Osteoblast (primary cell): ENCODE results near the gene CITED4. TPM values are rescaled to one million over a fixed set of nuclear protein-coding genes. Genes with fewer than 3 reads are reported as not detected.

Experiments
- DNase-seq: peaks from one replicate; pipeline ENCODE4 v3.0.0; 2011; ENCODE audit warnings: low spot score, mixed read lengths; ENCODE audit not compliant: insufficient read length; ENCODE audit errors: missing footprints
- H2AFZ ChIP-seq: 2 replicates; pipeline ENCODE4 v1.6.0; 2011; ENCODE audit warnings: mild to moderate bottlenecking, low read length
- H3K27ac ChIP-seq: 2 replicates; pipeline ENCODE4 v1.5.1; 2011; ENCODE audit warnings: mild to moderate bottlenecking, low read depth, low read length, moderate library complexity
- H3K27me3 ChIP-seq: 2 replicates; pipeline ENCODE4 v1.6.0; 2012; ENCODE audit warnings: mild to moderate bottlenecking, control low read depth, inconsistent platforms, low read length, moderate library complexity; ENCODE audit not compliant: insufficient read depth
- H3K36me3 ChIP-seq: 2 replicates; pipeline ENCODE4 v1.5.1; 2011; ENCODE audit warnings: mild to moderate bottlenecking, low read length, control low read depth, moderate library complexity; ENCODE audit not compliant: insufficient read depth
- H3K4me1 ChIP-seq: 2 replicates; pipeline ENCODE4 v1.5.1; 2011; ENCODE audit warnings: mild to moderate bottlenecking, low read length, control low read depth, moderate library complexity; ENCODE audit not compliant: insufficient read depth
- H3K4me2 ChIP-seq: 2 replicates; pipeline ENCODE4 v1.6.0; 2011; ENCODE audit warnings: mild to moderate bottlenecking, low read length; ENCODE audit not compliant: insufficient read depth
- H3K4me3 ChIP-seq: fragments of 200-600 bp; sonication (generic); 3 replicates; pipeline ENCODE4 v1.5.1; 2012; ENCODE audit warnings: mild to moderate bottlenecking, low read length, inconsistent platforms; ENCODE audit not compliant: insufficient read depth
- H3K79me2 ChIP-seq: 2 replicates; pipeline ENCODE4 v1.6.0; 2012; ENCODE audit warnings: mild to moderate bottlenecking, low read length, control low read depth, inconsistent platforms; ENCODE audit not compliant: insufficient read depth
- H3K9me3 ChIP-seq: 2 replicates; pipeline ENCODE4 v1.5.1; 2011; ENCODE audit warnings: low read depth, low read length, control low read depth
- H4K20me1 ChIP-seq: 2 replicates; pipeline ENCODE4 v1.6.0; 2012; ENCODE audit warnings: mild to moderate bottlenecking, low read length, control low read depth; ENCODE audit not compliant: insufficient read depth
- total RNA-seq: library from RNA; depleted of rRNA; stranded (reverse); fragments of >200 nt; gene quantifications from 2 replicates; pipeline ENCODE4 v1.2.3, GENCODE V29; 2012
- TF ChIP-seq, protein P1 (sequence below): IDR thresholded peaks from 2 replicates; pipeline ENCODE4 v1.5.1; 2011; ENCODE audit warnings: mild to moderate bottlenecking, low read depth, low read length, moderate library complexity; ENCODE audit errors: extremely low read depth

The CITED4 gene
- total RNA-seq, 1 donor: 3.3 TPM

DNA sequence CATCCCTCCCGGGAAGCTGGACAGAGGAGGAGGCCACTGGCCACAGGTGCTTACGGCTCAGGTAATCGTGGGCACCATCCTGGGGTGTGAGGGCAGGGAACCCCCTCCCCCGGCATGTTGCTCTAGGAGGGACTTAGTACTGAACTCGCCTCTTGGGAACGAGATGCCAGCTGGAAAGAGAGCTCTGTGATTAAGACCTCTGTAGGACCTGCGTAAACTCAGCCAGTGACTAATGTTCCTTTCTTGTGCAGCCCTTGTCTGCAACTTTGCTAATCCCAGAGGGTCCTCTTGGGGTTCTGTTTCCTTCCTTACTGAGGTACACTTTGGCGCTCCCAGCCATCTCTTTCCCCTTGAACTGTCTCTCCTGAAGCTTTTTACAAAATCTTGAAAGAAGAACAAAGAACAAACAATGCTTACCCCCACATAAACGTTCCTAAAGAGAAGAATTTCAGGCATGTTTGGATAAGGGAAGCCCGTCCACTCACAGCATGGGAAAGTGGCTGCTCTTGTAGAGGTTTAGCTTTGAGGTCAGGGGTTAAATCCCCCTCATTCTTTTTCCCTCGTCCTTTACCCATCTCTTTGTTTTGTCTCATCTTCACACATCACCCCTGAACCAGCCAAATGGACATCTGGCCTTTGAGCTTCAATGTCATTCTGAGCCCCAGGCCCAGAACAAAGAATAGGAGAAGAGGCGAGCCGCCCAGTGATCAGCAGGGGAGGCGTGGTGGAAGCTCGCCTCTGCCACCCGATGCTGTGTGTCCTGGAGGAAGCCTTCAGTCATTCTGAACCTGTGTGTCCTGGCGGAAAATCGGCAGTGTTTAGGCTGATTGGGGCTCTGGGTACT is 37.4 kb downstream of the CITED4 start:
- Histone ChIP-seq H2AFZ (no peak overlapping the region), H3K27me3 (no peaks in the 10 kb centered on the region), H4K20me1 (no peaks in the 10 kb centered on the region), H3K27ac (peak overlapping the region; percentile 54), H3K4me3 (peak overlapping the region; percentile 1), H3K36me3 (no peaks in the 10 kb centered on the region), H3K4me2 (peak overlapping the region; percentile 55), H3K9me3 (no peaks in the 10 kb centered on the region), H3K4me1 (peaks cover 10% of the 10 kb centered on the region), H3K79me2 (no peaks in the 10 kb centered on the region)
- DNase-seq: peak; percentile 97
- TF ChIP-seq, protein P1, sequence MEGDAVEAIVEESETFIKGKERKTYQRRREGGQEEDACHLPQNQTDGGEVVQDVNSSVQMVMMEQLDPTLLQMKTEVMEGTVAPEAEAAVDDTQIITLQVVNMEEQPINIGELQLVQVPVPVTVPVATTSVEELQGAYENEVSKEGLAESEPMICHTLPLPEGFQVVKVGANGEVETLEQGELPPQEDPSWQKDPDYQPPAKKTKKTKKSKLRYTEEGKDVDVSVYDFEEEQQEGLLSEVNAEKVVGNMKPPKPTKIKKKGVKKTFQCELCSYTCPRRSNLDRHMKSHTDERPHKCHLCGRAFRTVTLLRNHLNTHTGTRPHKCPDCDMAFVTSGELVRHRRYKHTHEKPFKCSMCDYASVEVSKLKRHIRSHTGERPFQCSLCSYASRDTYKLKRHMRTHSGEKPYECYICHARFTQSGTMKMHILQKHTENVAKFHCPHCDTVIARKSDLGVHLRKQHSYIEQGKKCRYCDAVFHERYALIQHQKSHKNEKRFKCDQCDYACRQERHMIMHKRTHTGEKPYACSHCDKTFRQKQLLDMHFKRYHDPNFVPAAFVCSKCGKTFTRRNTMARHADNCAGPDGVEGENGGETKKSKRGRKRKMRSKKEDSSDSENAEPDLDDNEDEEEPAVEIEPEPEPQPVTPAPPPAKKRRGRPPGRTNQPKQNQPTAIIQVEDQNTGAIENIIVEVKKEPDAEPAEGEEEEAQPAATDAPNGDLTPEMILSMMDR: no peak

DNA sequence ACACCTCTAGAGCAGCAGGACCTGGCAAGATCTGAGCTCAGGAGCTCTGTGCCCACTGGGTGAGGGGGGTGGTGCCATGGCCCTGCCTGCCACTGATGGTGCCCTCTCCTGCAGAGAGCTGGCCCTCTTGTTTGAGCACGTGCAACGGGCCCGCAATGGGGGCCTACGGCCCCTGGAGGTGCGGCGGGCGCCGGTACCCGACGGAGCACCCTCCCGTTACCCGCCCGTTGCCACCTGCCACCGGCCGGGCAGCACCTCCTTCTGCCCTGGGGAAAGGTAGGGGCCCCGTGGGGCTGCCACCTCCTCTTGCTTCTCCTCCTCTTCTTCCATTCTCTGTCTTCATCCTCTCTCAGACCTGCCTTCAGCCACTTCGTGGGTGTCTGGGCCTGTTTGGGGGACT is 38.2 kb downstream of the CITED4 start:
- Histone ChIP-seq H3K4me2 (no peak overlapping the region), H3K4me1 (peaks cover 10% of the 10 kb centered on the region)

DNA sequence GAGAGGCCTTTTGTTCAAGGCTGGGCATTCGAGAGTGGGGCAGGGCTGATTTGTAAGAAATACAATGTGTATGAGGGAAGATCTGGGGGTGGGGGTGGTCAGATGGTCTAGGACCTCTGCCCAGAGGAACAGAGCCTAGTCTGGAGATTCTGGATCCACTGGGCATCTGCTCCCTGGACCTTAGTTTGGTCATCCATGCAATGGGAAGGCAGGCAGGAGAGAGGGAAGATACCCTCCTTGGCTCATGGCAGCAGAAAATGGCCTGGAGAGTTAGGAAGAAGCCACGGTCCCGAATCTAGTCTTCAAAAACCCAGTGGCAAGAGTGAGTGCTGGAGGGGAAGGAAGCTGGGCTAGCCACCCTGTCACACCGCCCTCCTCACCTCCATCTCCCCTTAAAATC is 38.8 kb downstream of the CITED4 start:
- peak; percentile 66 for DNase-seq
- H3K9me3 ChIP-seq: no peaks in the 10 kb centered on the region
- H3K79me2 ChIP-seq: no peaks in the 10 kb centered on the region
- H3K4me1 ChIP-seq: peaks cover 10% of the 10 kb centered on the region
- H3K4me2 ChIP-seq: no peak overlapping the region
- no peaks in the 10 kb centered on the region for H3K36me3 ChIP-seq
- peaks cover 3% of the 10 kb centered on the region for H3K27me3 ChIP-seq
- H3K4me3 ChIP-seq: no peak overlapping the region
- TF ChIP-seq, protein P1: no peak
- no peak overlapping the region for H2AFZ ChIP-seq
- H4K20me1 ChIP-seq: no peaks in the 10 kb centered on the region
- no peak overlapping the region for H3K27ac ChIP-seq

More for the DNA sequence above, 38.2 kb downstream of the CITED4 start:
- no peaks in the 10 kb centered on the region for H4K20me1 ChIP-seq
- H3K4me3 ChIP-seq: no peak overlapping the region
- TF ChIP-seq, protein P1: no peak
- DNase-seq: peak; percentile 62
- no peaks in the 10 kb centered on the region for H3K36me3 ChIP-seq
- H3K27ac ChIP-seq: no peak overlapping the region
- no peaks in the 10 kb centered on the region for H3K79me2 ChIP-seq
- no peaks in the 10 kb centered on the region for H3K27me3 ChIP-seq
- no peak overlapping the region for H2AFZ ChIP-seq
- no peaks in the 10 kb centered on the region for H3K9me3 ChIP-seq

DNA sequence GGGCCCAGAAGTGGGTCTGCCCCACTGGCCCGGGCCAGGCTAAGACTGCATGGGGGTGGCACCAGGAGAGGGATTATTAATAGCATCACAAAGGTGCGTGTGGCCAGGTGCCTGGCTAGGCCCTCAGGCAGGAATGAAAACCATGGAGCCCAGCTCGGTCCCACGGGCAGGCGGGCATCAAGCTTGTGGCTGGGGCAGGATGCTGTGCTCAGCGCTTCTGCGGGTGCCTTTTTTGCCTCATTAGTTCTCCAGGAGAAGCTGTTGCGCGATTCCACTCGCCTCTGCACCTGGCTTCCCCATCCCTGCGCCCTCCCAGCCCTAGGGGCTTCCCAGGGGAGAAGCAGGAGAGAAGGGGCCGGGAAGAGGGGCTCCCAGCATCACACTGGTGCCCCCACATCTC is 39.3 kb downstream of the CITED4 start:
- no peak overlapping the region for H3K27ac ChIP-seq
- H3K4me2 ChIP-seq: no peak overlapping the region
- peaks cover 10% of the 10 kb centered on the region for H3K4me1 ChIP-seq
- H3K36me3 ChIP-seq: no peaks in the 10 kb centered on the region
- TF ChIP-seq, protein P1: no peak
- H2AFZ ChIP-seq: no peak overlapping the region
- no peak overlapping the region for H3K4me3 ChIP-seq
- H3K79me2 ChIP-seq: no peaks in the 10 kb centered on the region
- peaks cover 7% of the 10 kb centered on the region for H3K27me3 ChIP-seq
- no peaks in the 10 kb centered on the region for H3K9me3 ChIP-seq
- no peaks in the 10 kb centered on the region for H4K20me1 ChIP-seq
- peak; percentile 8 for DNase-seq
